ENCODE data around the gene SNTN. TPM values are rescaled to one million over a fixed set of nuclear protein-coding genes. Genes with fewer than 3 reads are reported as not detected.

The SNTN gene
- total RNA-seq, 1 donor from 2014 or later, result not detected

- Mint-ChIP-seq H3K36me3 (ENCODE audit: low read depth) (no peaks in the 10 kb centered on the region), H3K4me1 (ENCODE audit: low read depth) (no peaks in the 10 kb centered on the region)
- no peak for TF ChIP-seq CTCF (IDR thresholded peaks at IDR 0.05)
These were observed 31.6 kb downstream of the SNTN start for GRCh38 chr3:63684081-63684480.

DNA sequence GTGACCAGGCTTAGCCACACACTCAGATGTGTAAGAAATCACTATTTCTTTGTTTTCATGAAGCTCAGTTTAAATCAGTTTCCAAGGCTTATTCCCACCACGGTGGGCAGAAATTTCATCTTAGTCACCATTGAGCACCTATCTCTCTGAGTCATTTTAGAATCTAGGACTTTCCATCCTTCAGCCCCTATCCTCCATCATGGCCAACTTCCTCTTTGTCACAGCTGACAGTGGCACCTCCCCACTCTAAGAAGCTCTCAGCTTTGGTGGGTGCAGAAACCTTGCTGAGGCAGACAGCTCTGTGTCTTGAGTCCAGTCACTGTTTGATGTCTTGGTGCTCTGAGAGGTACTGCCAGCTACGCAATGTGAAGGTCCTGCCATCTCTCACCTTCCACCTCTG, 32.9 kb downstream of the SNTN start:
- no peaks in the 10 kb centered on the region for H3K36me3 Mint-ChIP-seq (ENCODE audit: low read depth)
- no peak for DNase-seq (ENCODE audit: low spot score)
- no peak overlapping the region for H3K4me3 Mint-ChIP-seq (ENCODE audit: unreplicated experiment)
- no peak overlapping the region for H3K27ac Mint-ChIP-seq (ENCODE audit: unreplicated experiment)
- H3K4me1 Mint-ChIP-seq (ENCODE audit: low read depth), result no peaks in the 10 kb centered on the region
- no peak for TF ChIP-seq CTCF (IDR thresholded peaks at IDR 0.05)
- H3K9me3 Mint-ChIP-seq (ENCODE audit: low read depth), result no peaks in the 10 kb centered on the region
- H3K27me3 Mint-ChIP-seq (ENCODE audit: low read depth), result peaks cover 3% of the 10 kb centered on the region

More at GRCh38 chr3:63684081-63684480, 31.6 kb downstream of the SNTN start:
- Mint-ChIP-seq H3K9me3 (ENCODE audit: low read depth) (no peaks in the 10 kb centered on the region), H3K27me3 (ENCODE audit: low read depth) (peaks cover 11% of the 10 kb centered on the region), H3K27ac (ENCODE audit: unreplicated experiment) (no peak overlapping the region), H3K4me3 (ENCODE audit: unreplicated experiment) (no peak overlapping the region)
- no peak for DNase-seq (ENCODE audit: low spot score)

- Mint-ChIP-seq H3K27ac (ENCODE audit: unreplicated experiment) (no peak overlapping the region), H3K27me3 (ENCODE audit: low read depth) (peaks cover 3% of the 10 kb centered on the region), H3K4me1 (ENCODE audit: low read depth) (no peaks in the 10 kb centered on the region), H3K4me3 (ENCODE audit: unreplicated experiment) (no peak overlapping the region), H3K9me3 (ENCODE audit: low read depth) (peaks cover 13% of the 10 kb centered on the region), H3K36me3 (ENCODE audit: low read depth) (no peaks in the 10 kb centered on the region)
- no peak for DNase-seq (ENCODE audit: low spot score)
- TF ChIP-seq CTCF (IDR thresholded peaks at IDR 0.05), result no peak
These were observed 35.1 kb downstream of the SNTN start for GRCh38 chr3:63687278-63688225.

- TF ChIP-seq CTCF (IDR thresholded peaks at IDR 0.05), result no peak
- Mint-ChIP-seq H3K27me3 (ENCODE audit: low read depth) (peaks cover 2% of the 10 kb centered on the region), H3K27ac (ENCODE audit: unreplicated experiment) (no peak overlapping the region), H3K9me3 (ENCODE audit: low read depth) (peaks cover 17% of the 10 kb centered on the region), H3K4me1 (ENCODE audit: low read depth) (no peaks in the 10 kb centered on the region), H3K4me3 (ENCODE audit: unreplicated experiment) (no peak overlapping the region), H3K36me3 (ENCODE audit: low read depth) (no peaks in the 10 kb centered on the region)
- no peak for DNase-seq (ENCODE audit: low spot score)
These were observed 36.8 kb downstream of the SNTN start for GRCh38 chr3:63689285-63689684.

DNA sequence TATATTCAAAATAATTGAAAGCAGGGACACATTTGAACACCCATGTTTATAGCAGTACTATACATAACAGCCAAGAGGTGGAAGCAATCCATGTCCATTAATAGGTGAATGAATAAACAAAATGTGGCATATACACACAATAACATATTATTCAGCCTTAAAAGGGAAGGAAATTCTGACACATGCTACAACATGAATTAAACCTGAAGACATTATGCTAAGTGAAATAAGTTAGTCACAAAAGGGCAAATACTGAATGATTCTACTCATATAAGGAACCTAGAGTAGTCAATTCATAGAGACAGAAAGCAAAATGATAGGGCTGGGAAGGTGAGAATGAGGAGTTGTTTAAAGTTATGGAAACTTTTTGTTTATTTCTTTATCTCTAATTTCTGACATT, 40.9 kb downstream of the SNTN start:
- H3K9me3 Mint-ChIP-seq (ENCODE audit: low read depth), result peaks cover 23% of the 10 kb centered on the region

More for the DNA sequence above, 40.9 kb downstream of the SNTN start:
- no peak for DNase-seq (ENCODE audit: low spot score)
- no peak for TF ChIP-seq CTCF (IDR thresholded peaks at IDR 0.05)
- no peaks in the 10 kb centered on the region for H3K36me3 Mint-ChIP-seq (ENCODE audit: low read depth)
- no peak overlapping the region for H3K27ac Mint-ChIP-seq (ENCODE audit: unreplicated experiment)
- H3K4me1 Mint-ChIP-seq (ENCODE audit: low read depth), result no peaks in the 10 kb centered on the region
- H3K27me3 Mint-ChIP-seq (ENCODE audit: low read depth), result peaks cover 6% of the 10 kb centered on the region
- H3K4me3 Mint-ChIP-seq (ENCODE audit: unreplicated experiment), result no peak overlapping the region

Measured in chondrocyte (in vitro differentiated cells).